Bronchial epithelial cell (primary cell): ENCODE measurements around the gene MAGEA4. TPM values are rescaled to one million over a fixed set of nuclear protein-coding genes. Genes with fewer than 3 reads are reported as not detected.

Experiments used
- DNase-seq: peaks from one replicate; pipeline ENCODE4 v3.0.0-alpha.2; 2010; ENCODE audit warnings: low read depth
- FAIRE-seq: peaks from 2 replicates; lab custom pipeline; 2011; peaks lifted over from hg19 to GRCh38; lab: Jason Lieb, UNC
- H3K27me3 ChIP-seq: 2 replicates; pipeline ENCODE4 v1.5.1; 2011; ENCODE audit warnings: low read length; ENCODE audit not compliant: control insufficient read depth, insufficient read depth
- H3K36me3 ChIP-seq: 2 replicates; pipeline ENCODE4 v1.5.1; 2011; ENCODE audit warnings: low read length; ENCODE audit not compliant: control insufficient read depth, insufficient read depth
- H3K4me3 ChIP-seq: 2 replicates; pipeline ENCODE4 v1.5.1; 2011; ENCODE audit warnings: mild to moderate bottlenecking, low read depth, low read length, control low read depth
- total RNA-seq: library from RNA; depleted of rRNA; stranded (reverse); fragments of >200 nt; gene quantifications from 2 replicates; pipeline ENCODE4 v1.2.1, GENCODE V29; 2014
- TF ChIP-seq, protein P1 (sequence below): IDR thresholded peaks from 2 replicates; pipeline ENCODE4 v1.5.1; 2011; ENCODE audit warnings: mild to moderate bottlenecking, moderate library complexity, low read length, control low read depth, inconsistent platforms; ENCODE audit not compliant: insufficient read depth, severe bottlenecking

The MAGEA4 gene
- total RNA-seq, result not detected in 2 replicates

- TF ChIP-seq, protein P1, sequence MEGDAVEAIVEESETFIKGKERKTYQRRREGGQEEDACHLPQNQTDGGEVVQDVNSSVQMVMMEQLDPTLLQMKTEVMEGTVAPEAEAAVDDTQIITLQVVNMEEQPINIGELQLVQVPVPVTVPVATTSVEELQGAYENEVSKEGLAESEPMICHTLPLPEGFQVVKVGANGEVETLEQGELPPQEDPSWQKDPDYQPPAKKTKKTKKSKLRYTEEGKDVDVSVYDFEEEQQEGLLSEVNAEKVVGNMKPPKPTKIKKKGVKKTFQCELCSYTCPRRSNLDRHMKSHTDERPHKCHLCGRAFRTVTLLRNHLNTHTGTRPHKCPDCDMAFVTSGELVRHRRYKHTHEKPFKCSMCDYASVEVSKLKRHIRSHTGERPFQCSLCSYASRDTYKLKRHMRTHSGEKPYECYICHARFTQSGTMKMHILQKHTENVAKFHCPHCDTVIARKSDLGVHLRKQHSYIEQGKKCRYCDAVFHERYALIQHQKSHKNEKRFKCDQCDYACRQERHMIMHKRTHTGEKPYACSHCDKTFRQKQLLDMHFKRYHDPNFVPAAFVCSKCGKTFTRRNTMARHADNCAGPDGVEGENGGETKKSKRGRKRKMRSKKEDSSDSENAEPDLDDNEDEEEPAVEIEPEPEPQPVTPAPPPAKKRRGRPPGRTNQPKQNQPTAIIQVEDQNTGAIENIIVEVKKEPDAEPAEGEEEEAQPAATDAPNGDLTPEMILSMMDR, result no peak
- Histone ChIP-seq H3K4me3 (no peak within 1 kb of the TSS), H3K36me3 (no peaks in the 10 kb centered on the region), H3K27me3 (no peaks in the 10 kb centered on the region)
- DNase-seq (no peak), FAIRE-seq (no peak)
Measured at GRCh38 chrX:151912780-151913179, at the start of gene MAGEA4. Gene MAGEA4 (plus strand): TSS chrX:151912889. CDS start chrX:151923665, 10,776 bp downstream.

- peak; percentile 64 for FAIRE-seq
- no peak overlapping the region for H3K4me3 ChIP-seq
- TF ChIP-seq, protein P1, result no peak
- H3K27me3 ChIP-seq, result no peaks in the 10 kb centered on the region
- H3K36me3 ChIP-seq, result no peaks in the 10 kb centered on the region
- DNase-seq, result peak; percentile 79
Measured at GRCh38 chrX:151870602-151871001, 42.1 kb upstream of the MAGEA4 start.

GRCh38 chrX:151871244-151871643 lies 41.4 kb upstream of the MAGEA4 start:
- DNase-seq (peak; percentile 89), FAIRE-seq (peak; percentile 73)
- H3K36me3 ChIP-seq, result no peaks in the 10 kb centered on the region
- no peaks in the 10 kb centered on the region for H3K27me3 ChIP-seq
- no peak overlapping the region for H3K4me3 ChIP-seq
- TF ChIP-seq, protein P1, result no peak

GRCh38 chrX:151873096-151873495 lies 39.6 kb upstream of the MAGEA4 start:
- Histone ChIP-seq H3K27me3 (no peaks in the 10 kb centered on the region), H3K36me3 (no peaks in the 10 kb centered on the region), H3K4me3 (no peak overlapping the region)
- DNase-seq (no peak), FAIRE-seq (no peak)
- TF ChIP-seq, protein P1, result no peak

- DNase-seq (peak; percentile 18), FAIRE-seq (no peak)
- Histone ChIP-seq H3K36me3 (no peaks in the 10 kb centered on the region), H3K27me3 (no peaks in the 10 kb centered on the region), H3K4me3 (no peak overlapping the region)
- TF ChIP-seq, protein P1, result no peak
Measured at GRCh38 chrX:151875270-151876026, 37.2 kb upstream of the MAGEA4 start.
